ENCODE measurements around the gene PHF24.

The PHF24 gene

DNA sequence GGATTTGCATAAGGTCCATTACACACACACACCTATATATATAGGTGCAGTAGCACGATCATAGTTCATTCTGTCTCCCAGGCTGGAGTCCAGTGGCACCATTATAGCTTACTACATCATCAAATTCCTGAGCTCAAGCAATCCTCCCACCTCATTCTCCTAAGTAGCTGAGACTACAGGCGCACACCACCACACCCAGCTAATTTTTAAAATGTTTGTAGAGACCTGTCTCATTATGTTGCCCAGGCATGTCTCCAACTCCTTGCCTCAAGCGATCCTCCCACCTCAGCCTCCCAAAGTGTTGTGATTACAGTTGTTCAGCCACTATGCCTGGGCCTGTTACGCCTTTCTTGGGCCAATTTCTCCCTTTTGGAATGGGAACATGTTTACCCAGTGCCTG lies 71.2 kb downstream of the PHF24 start:
- TF ChIP-seq POLR2A (IDR thresholded peaks at IDR 0.05; ENCODE audit: low read length) (no peak), GATA1 (IDR thresholded peaks at IDR 0.05; ENCODE audit: low read depth, low read length) (no peak)
- no peak for DNase-seq

DNA sequence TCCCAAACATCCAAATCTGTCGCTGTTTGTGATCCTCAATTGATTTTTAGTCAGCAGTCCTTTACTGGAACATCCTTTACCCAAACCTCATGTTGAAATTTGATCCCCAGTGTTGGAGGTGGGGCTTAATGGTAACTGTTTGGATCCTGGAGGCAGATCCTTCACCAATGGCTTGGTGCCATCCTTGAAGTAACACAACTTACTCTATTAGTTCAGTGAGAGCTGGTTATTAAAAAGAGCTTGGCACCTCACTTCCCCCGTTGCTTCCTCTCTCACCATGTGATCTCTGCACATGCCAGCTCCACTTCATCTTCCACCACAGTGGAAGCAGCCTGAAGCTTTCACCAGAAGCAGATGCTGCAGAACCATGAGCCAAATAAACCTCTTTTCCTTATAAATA lies 71.8 kb downstream of the PHF24 start:
- TF ChIP-seq POLR2A (IDR thresholded peaks at IDR 0.05; ENCODE audit: low read length): no peak
- TF ChIP-seq GATA1 (IDR thresholded peaks at IDR 0.05; ENCODE audit: low read depth, low read length): no peak
- no peak for DNase-seq
